HG03175 (cell line): ENCODE data around the gene FAM131C.
A peak's percentile ranks its signal among the peaks of the same experiment; 100 is the strongest.
"Not testable (repeated sequence)": the region's sequence is repeated elsewhere in the genome, so short reads cannot be mapped to it uniquely, and the experiment has no call there.

Experiments used
- ATAC-seq: cut with Tn5 transposase; IDR thresholded peaks from one replicate; pipeline ENCODE4 v1.9.1; 2021; ENCODE audit warnings: mild to moderate bottlenecking, moderate library complexity; ENCODE audit not compliant: unreplicated experiment

FAM131C gene

DNA sequence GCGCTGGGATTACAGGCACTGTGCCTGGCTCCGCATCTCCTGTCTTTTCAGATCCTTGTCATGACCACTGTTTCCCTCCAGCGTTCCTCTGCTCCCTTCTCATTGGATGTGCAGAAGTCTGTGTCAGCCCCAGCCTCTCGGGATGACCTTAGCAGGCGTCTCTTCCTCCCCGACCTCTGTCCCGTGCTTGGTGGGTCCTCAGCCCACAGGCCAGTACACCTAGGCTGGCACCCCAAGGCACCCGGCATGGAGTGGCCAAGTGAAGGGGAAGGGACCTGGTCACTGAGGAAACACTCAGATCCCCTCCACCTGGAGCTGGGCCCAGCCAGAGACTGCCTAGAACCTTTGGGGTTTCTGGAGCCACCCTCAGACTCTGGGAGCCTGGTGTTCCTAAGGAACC, 32.3 kb downstream of the FAM131C start:
- no peak for ATAC-seq

- ATAC-seq = not testable (repeated sequence)
Observed at GRCh38 chr1:16039871-16040270, 33.6 kb downstream of the FAM131C start.

DNA sequence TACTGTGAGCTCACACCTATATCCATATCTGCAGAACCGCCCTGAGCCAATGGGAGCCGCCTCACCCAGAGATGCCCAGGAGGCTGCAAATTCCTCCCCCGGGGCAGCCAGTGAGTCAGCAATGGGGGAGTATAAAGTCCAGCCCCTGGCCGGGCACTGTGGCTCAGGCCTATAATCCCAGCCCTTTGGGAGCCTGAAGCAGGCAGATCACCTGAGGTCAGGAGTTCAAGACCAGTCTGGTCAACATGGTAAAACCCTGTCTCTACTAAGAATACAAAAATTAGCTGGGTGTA, 34.9 kb downstream of the FAM131C start:
- no peak for ATAC-seq

GRCh38 chr1:16036461-16036860, 37.0 kb downstream of the FAM131C start:
- not testable (repeated sequence) for ATAC-seq

- not testable (repeated sequence) for ATAC-seq
Observed at GRCh38 chr1:16033103-16033632, 40.3 kb downstream of the FAM131C start.

DNA sequence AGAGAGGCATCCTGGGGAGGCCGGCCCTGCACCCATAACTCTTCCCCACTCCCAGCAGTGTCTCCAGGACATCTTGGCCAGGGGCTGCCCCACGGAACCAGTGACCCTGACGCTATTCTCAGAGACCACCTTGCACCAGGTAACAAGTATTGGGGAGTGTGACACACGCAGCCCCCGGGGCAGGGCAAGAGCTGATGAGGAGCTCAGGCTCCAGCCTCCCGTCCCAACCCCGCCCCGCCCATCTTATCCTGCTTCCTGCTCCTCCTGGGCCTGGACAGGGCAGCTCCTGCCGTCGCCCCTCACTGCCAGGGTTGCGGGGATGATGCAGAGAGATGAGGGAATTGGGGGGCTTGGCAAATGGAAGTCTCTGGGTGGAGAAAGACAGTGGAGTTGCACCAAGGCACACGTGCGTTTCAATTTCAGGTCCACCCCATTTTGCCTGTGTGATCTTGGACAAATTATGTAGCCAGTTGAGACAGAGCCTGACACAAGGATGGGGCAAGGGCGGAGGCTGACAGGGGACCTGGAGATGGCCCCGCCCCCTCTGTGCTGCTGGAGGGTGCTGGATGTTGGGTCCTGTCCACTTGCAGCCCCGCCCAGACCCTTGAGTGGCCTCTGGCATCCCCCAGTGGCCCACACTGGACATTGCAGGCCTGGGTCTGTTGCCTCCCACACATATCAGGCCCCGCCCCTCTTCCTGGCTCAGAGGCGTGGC, 40.9 kb downstream of the FAM131C start:
- peak; percentile 74 for ATAC-seq

DNA sequence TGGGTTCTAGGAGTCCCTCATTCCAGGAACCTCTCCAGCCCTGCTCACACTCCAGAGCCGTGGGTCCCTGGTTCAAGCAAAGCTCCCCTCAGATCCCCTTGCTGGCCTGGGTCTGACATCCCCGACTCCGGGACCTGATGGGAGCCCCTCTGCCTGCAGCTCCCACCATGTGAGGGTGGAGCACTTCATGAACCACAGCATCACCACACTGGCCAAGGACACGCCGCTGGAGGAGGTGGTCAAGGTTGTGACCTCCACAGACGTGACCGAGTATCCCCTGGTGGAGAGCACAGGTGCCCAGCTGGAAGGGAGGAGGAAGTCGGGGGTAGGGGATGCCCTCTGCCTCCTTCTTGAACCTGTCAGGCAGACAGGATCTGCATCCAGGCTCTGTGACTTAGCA, 41.9 kb downstream of the FAM131C start:
- ATAC-seq = no peak

DNA sequence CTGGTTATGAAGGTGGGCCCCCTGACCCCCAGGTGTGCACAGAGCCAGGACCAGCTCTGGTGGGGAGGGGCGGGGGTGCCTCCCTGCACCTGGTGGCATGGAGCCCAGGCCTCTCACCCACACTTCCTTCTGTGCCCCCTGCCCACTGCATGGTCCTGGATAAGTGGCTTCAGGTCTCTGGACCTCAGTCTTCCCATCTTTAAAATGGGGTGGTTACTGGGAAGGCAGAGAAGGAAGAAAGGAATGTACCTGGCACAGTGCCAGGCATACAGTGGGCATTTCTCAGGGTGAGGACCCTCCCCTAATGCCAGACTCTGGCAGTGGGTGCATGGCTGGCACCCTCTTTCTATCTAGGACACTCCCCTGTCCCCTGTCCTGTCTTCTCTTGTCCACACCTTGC, 44.2 kb downstream of the FAM131C start:
- ATAC-seq = no peak

- not testable (repeated sequence) for ATAC-seq
Observed at GRCh38 chr1:16029003-16029268, 44.5 kb downstream of the FAM131C start.

DNA sequence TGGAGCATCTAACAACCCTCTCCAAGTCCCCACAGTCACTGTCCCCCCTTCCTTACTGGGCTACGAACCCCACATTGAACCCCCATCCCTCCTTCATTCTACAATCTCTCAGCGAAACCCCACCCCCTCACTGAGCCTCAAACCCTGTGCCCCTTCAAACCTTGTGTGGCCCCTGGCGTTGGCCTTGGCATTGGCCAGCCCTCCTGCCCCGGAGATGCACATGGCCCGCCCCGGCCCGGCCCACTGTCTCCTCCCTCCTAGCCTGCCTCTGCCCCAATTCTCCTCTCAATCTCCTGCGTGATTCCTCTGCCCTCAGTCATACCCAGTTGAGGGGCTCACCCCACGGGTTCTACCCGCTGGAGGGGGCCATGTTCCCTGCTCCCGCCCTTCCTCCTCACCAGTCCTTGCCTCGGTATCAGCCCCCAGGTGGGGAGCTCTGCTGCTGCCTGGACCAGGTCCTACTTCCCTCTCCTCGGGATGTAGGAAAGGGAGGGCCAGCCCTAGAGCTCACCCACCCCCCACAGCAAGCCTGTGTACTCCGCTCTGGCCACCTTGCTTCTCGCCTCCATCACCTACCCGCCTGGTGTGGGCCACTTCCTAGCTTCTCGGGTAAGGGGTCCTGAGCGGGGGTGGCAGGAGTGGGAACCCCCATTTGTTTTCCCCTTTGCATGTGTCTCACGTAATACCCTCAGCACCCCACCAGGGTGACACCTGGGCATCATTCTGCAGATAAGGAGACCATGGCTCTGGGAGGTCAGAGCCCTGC, 45.0 kb downstream of the FAM131C start:
- no peak for ATAC-seq

DNA sequence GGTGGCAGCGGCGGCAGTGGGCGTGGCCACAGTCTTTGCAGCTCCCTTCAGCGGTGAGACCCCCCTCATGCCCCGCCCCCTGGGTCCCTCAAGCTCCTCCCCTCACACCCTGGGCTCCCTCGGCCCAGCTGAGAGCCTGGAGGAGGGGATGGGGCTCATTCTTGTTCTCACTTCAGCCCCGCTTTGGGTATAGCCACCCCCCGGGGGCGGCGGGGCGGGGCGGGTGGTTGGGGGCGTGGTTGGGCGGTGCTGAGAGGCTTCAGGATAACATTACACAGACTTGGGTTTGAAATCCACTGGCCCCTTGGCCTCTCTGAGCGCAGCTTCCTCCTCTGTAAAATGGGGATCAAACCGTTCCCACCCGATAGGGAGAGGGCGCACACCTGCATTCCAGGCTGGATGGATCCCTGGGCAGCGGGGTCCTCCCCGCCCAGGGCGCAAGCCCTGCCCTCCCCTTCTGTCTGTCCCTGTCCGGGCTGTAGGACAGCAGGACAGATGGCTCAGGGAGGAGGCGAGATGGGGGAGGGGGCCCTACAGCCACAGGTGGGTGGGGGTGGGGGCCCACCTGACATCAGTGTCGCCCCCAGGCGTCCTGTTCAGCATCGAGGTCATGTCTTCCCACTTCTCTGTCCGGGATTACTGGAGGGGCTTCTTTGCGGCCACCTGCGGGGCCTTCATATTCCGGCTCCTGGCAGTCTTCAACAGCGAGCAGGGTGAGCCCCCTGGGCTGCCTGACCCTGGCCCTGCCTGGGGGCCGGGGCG, 46.5 kb downstream of the FAM131C start:
- no peak for ATAC-seq

DNA sequence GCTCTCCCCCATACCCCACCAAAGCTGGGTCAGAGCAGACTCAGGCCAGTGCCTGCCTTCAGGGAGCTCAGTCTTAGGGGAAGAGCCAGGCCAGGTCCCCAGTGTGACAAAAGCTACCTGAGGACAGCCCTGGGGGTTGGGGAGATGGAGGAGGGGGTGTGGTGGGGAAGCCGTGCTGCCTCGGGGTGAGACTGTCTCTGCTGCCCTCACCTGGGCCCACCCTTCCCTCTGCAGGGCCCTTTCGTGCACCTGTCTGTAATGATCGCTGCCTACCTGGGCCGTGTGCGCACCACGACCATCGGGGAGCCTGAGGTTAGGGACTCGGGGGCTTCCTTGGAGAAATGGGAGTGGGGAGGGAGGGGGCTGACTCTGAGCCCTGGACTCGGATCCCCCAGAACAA, 47.1 kb downstream of the FAM131C start:
- not testable (repeated sequence) for ATAC-seq

GRCh38 chr1:16023050-16023653, 50.3 kb downstream of the FAM131C start:
- ATAC-seq = no peak

GRCh38 chr1:16022393-16022792, 51.1 kb downstream of the FAM131C start:
- no peak for ATAC-seq

DNA sequence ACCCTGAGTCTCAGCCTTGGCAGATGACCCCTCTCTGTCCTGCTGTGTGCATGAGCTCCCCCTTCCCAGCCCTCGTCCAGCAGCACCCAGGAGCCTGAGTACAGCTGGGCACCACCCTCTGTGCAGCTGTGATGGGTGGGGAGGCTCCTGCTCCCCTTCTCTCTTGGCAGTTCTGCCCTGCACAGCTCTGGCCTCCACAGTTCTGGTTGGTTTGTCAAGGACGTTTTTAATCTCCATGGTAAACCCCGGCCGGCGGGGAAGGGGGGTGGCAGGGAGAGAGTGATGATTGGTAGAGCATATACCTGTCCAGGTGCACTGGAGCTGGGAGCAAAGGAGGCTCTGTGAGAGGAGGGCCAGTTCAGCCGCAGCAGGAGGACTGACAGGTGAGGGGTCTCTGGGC, 51.8 kb downstream of the FAM131C start, which contains the start of gene CLCNKA:
Gene CLCNKA (plus strand): TSS at position 356 of the 400 bp plus-strand sequence. CDS start 584 bp downstream, outside the sequence.
- no peak for ATAC-seq

DNA sequence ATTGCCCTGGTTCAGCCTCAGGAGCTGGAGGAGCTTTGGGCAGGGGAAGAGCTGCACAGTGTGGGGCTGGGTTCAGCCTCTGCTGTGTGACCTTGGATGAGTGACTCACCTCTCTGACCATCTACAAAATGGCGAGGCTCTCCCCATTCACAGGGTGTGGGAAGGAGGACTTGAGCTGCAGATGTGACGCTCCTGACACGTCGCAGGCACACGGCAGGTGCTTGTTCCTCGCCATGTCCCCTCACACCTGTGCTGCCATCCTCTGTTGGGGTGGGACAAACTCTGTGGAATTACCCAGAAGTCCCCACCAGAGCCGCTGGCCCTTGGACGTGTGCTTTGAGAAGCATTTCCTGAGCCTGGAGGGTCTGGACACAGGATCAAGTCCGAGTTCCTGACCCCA, 52.6 kb downstream of the FAM131C start:
- ATAC-seq = not testable (repeated sequence)

GRCh38 chr1:16020325-16020724, 53.1 kb downstream of the FAM131C start:
- ATAC-seq = no peak

- ATAC-seq = no peak
Observed at GRCh38 chr1:16019644-16020277, 53.7 kb downstream of the FAM131C start.

DNA sequence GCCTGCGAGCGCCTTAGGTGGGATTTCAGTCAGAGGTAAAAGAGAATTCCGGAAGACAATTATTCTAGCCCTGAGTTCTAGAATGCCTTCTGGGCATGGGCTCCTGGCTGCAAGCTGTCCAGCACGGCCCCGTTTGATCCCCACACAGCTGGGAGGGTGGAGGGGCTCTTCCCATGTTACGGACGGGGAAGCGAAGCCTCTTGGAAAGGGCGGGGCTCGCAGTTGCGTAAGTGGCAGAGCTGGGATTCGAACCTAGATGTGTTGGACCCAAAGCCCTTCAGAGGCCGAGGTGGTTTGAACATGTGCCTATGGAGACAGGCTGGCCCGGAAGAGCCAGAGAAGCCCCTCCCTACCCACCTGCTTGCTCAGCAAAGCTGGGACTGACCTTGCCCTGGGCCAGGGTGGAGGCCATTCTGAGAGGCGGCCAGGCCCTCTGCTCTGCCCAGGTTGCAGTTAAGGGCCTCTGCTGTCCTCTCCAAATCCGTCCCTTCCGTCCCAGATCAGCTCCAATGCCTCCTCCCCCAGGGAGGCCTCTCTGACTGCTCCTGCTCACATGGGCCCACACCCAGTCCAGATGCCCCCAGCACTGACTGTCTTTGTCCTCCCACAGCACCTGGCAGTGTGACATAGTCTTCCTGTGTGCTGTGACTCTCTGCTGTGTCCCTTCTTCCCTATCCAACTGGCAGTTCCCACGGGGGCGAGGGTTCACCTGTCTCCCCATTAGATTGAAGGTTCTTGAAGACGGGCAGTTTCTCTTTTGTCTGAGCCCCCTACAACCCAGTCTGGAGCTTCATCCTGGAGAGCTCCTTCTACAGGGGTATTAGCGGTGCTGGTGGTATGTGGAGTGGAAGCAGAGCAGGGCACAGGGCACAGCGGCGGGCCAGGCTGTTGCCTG, 54.5 kb downstream of the FAM131C start:
- no peak for ATAC-seq

- no peak for ATAC-seq
Observed at GRCh38 chr1:16018308-16018707, 55.1 kb downstream of the FAM131C start.
